GM23338 (cell line): ENCODE results near the gene QKI.
"Not testable (repeated sequence)": the region's sequence is repeated elsewhere in the genome, so short reads cannot be mapped to it uniquely, and the experiment has no call there.

ENCODE experiments used
- CTCF ChIP-seq, 2 experiments: fragments of 200-600 bp in 1 of 2; sonication (generic) in 1 of 2; conservative IDR thresholded peaks; 2 replicates each; pipeline versions ENCODE4 v1.5.1 to v1.6.1; 2016 to 2017; ENCODE audit warnings: antibody characterized with exemption in 2 of 2, low read depth in 2 of 2, mild to moderate bottlenecking in 2 of 2, moderate library complexity in 1 of 2
- POLR2AphosphoS5 ChIP-seq: IDR thresholded peaks from 2 replicates; pipeline ENCODE4 v1.6.1; 2016; ENCODE audit warnings: antibody characterized with exemption, low read depth
- ZNF114 ChIP-seq: fragments of 250-450 bp; sonication (Bioruptor Pico); IDR thresholded peaks from 2 replicates; pipeline ENCODE4 v1.5.0; 2020; ENCODE audit warnings: mild to moderate bottlenecking, moderate library complexity

DNA sequence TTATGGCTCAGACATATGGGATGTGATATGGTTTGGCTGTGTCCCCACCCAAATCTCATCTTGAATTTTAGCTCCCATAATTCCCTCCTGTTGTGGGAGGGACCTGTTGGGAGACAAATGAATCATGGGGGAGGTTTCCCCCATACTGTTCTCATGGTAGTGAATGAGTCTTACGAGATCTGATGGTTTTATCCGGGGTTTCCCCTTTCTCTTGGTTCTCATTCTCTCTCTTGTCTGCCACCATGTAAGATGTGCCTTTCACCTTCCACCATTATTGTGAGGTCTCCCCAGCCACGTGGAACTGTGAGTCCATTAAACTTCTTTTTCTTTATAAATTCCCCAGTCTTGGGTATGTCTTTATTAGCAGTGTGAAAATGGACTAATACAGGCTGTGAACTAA lies 31.1 kb upstream of the QKI start:
- not testable (repeated sequence) for TF ChIP-seq CTCF (conservative IDR thresholded peaks at IDR 0.05; ENCODE audit: low read depth in 2 of 2); ZNF114 (CRISPR knock-in tag); POLR2AphosphoS5
